H1 (cell line): ENCODE data around the gene ZNF48. TPM values are rescaled to one million over a fixed set of nuclear protein-coding genes. Genes with fewer than 3 reads are reported as not detected.
A peak's percentile ranks its signal among the peaks of the same experiment; 100 is the strongest.

Experiments used
- CTCF ChIA-PET: fragments of 300-600 bp; sonication (Branson Sonifier 250); formaldehyde crosslinking; loops from one replicate; lab custom pipeline; 2021; ENCODE audit not compliant: partially characterized antibody; lab: Charles Lee
- POLR2A ChIA-PET: fragments of 300-600 bp; sonication (Branson Sonifier 250); formaldehyde crosslinking; loops from one replicate; lab custom pipeline; 2021; ENCODE audit warnings: inconsistent platforms; ENCODE audit not compliant: partially characterized antibody; lab: Charles Lee
- DNase-seq, 2 experiments: peaks; one replicate each; pipeline versions ENCODE4 v3.0.0 to v3.0.0-alpha.2; 2010 to 2022; ENCODE audit warnings: low spot score in 2 of 2, low read depth in 1 of 2, mixed read lengths in 1 of 2
- FAIRE-seq: peaks from 2 replicates; lab custom pipeline; 2011; peaks lifted over from hg19 to GRCh38; lab: Jason Lieb, UNC
- H2AFZ ChIP-seq: 2 replicates; pipeline ENCODE4 v1.8.1; 2012; ENCODE audit warnings: low read length, inconsistent platforms
- H2AK5ac ChIP-seq: 2 replicates; pipeline ENCODE4 v1.6.1; 2013; ENCODE audit warnings: low read depth, low read length
- H2BK120ac ChIP-seq: replicated peaks from 2 replicates; pipeline ENCODE3; 2013; ENCODE audit warnings: low read depth, low read length, inconsistent platforms
- H2BK12ac ChIP-seq: 2 replicates; pipeline ENCODE4 v1.6.1; 2013; ENCODE audit warnings: low read depth, low read length
- H2BK15ac ChIP-seq: 2 replicates; pipeline ENCODE4 v1.6.1; 2013; ENCODE audit warnings: low read length
- H2BK20ac ChIP-seq: 2 replicates; pipeline ENCODE4 v1.6.1; 2013; ENCODE audit warnings: low read length
- H2BK5ac ChIP-seq: 2 replicates; pipeline ENCODE4 v1.6.1; 2013; ENCODE audit warnings: low read depth, low read length
- H3K14ac ChIP-seq: 2 replicates; pipeline ENCODE4 v1.6.1; 2013; ENCODE audit warnings: inconsistent platforms; ENCODE audit not compliant: insufficient read length
- H3K18ac ChIP-seq: 2 replicates; pipeline ENCODE4 v1.6.1; 2013; ENCODE audit warnings: low read length; ENCODE audit errors: extremely low read depth
- H3K23ac ChIP-seq: 2 replicates; pipeline ENCODE4 v1.6.1; 2013; ENCODE audit warnings: inconsistent platforms; ENCODE audit not compliant: insufficient read length
- H3K23me2 ChIP-seq: 2 replicates; pipeline ENCODE4 v1.6.1; 2013; ENCODE audit warnings: low read depth, low read length
- H3K27ac ChIP-seq: 2 replicates; pipeline ENCODE4 v1.6.1; 2011; ENCODE audit warnings: low read depth, low read length, inconsistent platforms
- H3K27me3 ChIP-seq, 4 experiments: replicated peaks in 1 of 4; 1 replicate in 1 of 4; 2 replicates in 3 of 4; pipeline versions ENCODE4 v1.6.1 to v1.8.1; 2011 to 2013; ENCODE audit warnings: low read length in 3 of 4, mild to moderate bottlenecking in 3 of 4, inconsistent platforms in 2 of 4, mixed read lengths in 2 of 4, moderate library complexity in 1 of 4; ENCODE audit not compliant: control insufficient read depth in 3 of 4, insufficient read depth in 3 of 4; ENCODE audit errors: extremely low read depth in 1 of 4
- H3K36me3 ChIP-seq, 4 experiments: 2 replicates each; pipeline versions ENCODE4 v1.6.1 to v1.8.1; 2011 to 2013; ENCODE audit warnings: mild to moderate bottlenecking in 4 of 4, low read length in 3 of 4, moderate library complexity in 2 of 4, control low read depth in 1 of 4, inconsistent platforms in 1 of 4; ENCODE audit not compliant: insufficient read depth in 4 of 4, control insufficient read depth in 2 of 4
- H3K4ac ChIP-seq: replicated peaks from 2 replicates; pipeline ENCODE3; 2013; ENCODE audit warnings: low read length, low read depth, mixed read lengths, inconsistent platforms; ENCODE audit not compliant: insufficient read length
- H3K4me1 ChIP-seq, 4 experiments: replicated peaks in 1 of 4; 1 replicate in 1 of 4; 2 replicates in 3 of 4; pipeline versions ENCODE4 v1.6.1 to v1.8.1; 2011 to 2013; ENCODE audit warnings: low read length in 3 of 4, inconsistent platforms in 2 of 4, mixed read lengths in 1 of 4; ENCODE audit not compliant: insufficient read depth in 4 of 4, control insufficient read depth in 3 of 4
- H3K4me2 ChIP-seq, 2 experiments: 2 replicates each; pipeline versions ENCODE4 v1.6.1 to v1.8.1; 2011 to 2013; ENCODE audit warnings: low read depth in 2 of 2, low read length in 2 of 2, control low read depth in 1 of 2, inconsistent platforms in 1 of 2, mild to moderate bottlenecking in 1 of 2; ENCODE audit not compliant: insufficient read depth in 1 of 2
- H3K4me3 ChIP-seq, 4 experiments: fragments of 200-600, 300-600 bp in 1 of 4; sonication (generic), shearing (Covaris generic), sonication (Bioruptor Twin) in 1 of 4; 2 replicates each; pipeline versions ENCODE4 v1.5.1 to v1.8.1; 2011 to 2016; ENCODE audit warnings: low read length in 4 of 4, low read depth in 3 of 4, control low read depth in 2 of 4, inconsistent platforms in 2 of 4, mild to moderate bottlenecking in 2 of 4, mixed read lengths in 1 of 4, moderate library complexity in 1 of 4; ENCODE audit not compliant: insufficient read depth in 2 of 4; ENCODE audit errors: extremely low read depth in 1 of 4
- H3K56ac ChIP-seq: replicated peaks from 2 replicates; pipeline ENCODE3; 2013; ENCODE audit warnings: low read depth, mild to moderate bottlenecking, mixed read lengths, low read length, inconsistent platforms; ENCODE audit not compliant: insufficient read length
- H3K79me1 ChIP-seq: 2 replicates; pipeline ENCODE4 v1.6.1; 2013; ENCODE audit warnings: low read depth, low read length, control low read depth
- H3K79me2 ChIP-seq, 2 experiments: 2 replicates each; pipeline versions ENCODE4 v1.6.1 to v1.8.1; 2012 to 2013; ENCODE audit warnings: low read length in 2 of 2, mild to moderate bottlenecking in 2 of 2, inconsistent platforms in 1 of 2; ENCODE audit not compliant: insufficient read depth in 2 of 2, control insufficient read depth in 1 of 2
- H3K9ac ChIP-seq, 4 experiments: replicated peaks in 1 of 4; 1 replicate in 1 of 4; 2 replicates in 3 of 4; pipeline versions ENCODE4 v1.6.1 to v1.8.1; 2011 to 2013; ENCODE audit warnings: low read depth in 3 of 4, low read length in 3 of 4, control low read depth in 2 of 4, mild to moderate bottlenecking in 2 of 4, moderate library complexity in 2 of 4, inconsistent platforms in 1 of 4; ENCODE audit errors: extremely low read depth in 1 of 4
- H3K9me3 ChIP-seq, 2 experiments: 2 replicates each; pipeline versions ENCODE4 v1.6.1 to v1.8.1; 2012 to 2013; ENCODE audit warnings: mild to moderate bottlenecking in 2 of 2, moderate library complexity in 2 of 2, control low read depth in 1 of 2, inconsistent platforms in 1 of 2, low read depth in 1 of 2, low read length in 1 of 2, mixed read lengths in 1 of 2; ENCODE audit not compliant: insufficient read depth in 2 of 2
- H4K20me1 ChIP-seq, 2 experiments: replicated peaks in 1 of 2; 2 replicates each; pipeline versions ENCODE3 to v1.8.1; 2011 to 2013; ENCODE audit warnings: inconsistent platforms in 2 of 2, low read length in 2 of 2, mild to moderate bottlenecking in 1 of 2; ENCODE audit not compliant: insufficient read depth in 2 of 2, control insufficient read depth in 1 of 2
- H4K5ac ChIP-seq: 2 replicates; pipeline ENCODE4 v1.6.1; 2013; ENCODE audit warnings: low read length, low read depth, mixed read lengths, inconsistent platforms; ENCODE audit not compliant: insufficient read length
- H4K8ac ChIP-seq: 2 replicates; pipeline ENCODE4 v1.8.0; 2013; ENCODE audit warnings: mild to moderate bottlenecking, moderate library complexity, low read length, inconsistent platforms; ENCODE audit not compliant: insufficient read depth; ENCODE audit errors: extremely low read depth
- H4K91ac ChIP-seq: replicated peaks from 2 replicates; pipeline ENCODE3; 2013; ENCODE audit warnings: low read length, mixed read lengths, inconsistent platforms; ENCODE audit not compliant: insufficient read length
- CREB1 ChIP-seq: IDR thresholded peaks from 2 replicates; pipeline ENCODE4 v1.6.1; 2012; ENCODE audit warnings: inconsistent platforms
- JUN ChIP-seq: IDR thresholded peaks from 2 replicates; pipeline ENCODE4 v1.6.1; 2011; ENCODE audit warnings: low read depth, mild to moderate bottlenecking, improper control_type of control experiment, low read length
- JUND ChIP-seq: IDR thresholded peaks from 2 replicates; pipeline ENCODE4 v1.6.1; 2011; ENCODE audit warnings: mild to moderate bottlenecking, improper control_type of control experiment, low read length
- SAP30 ChIP-seq: fragments of 300-600 bp; sonication (generic); IDR thresholded peaks from 2 replicates; pipeline ENCODE4 v1.7.1; 2012; ENCODE audit warnings: low read length, moderate library complexity, mild to moderate bottlenecking, inconsistent platforms; ENCODE audit not compliant: insufficient read depth, insufficient replicate concordance
- YY1 ChIP-seq: IDR thresholded peaks from 2 replicates; pipeline ENCODE4 v1.6.1; 2011; ENCODE audit warnings: low read depth, mild to moderate bottlenecking, low read length
- WGBS, 2 experiments: shearing (Covaris generic) in 1 of 2; methylation state at CpG; one replicate each; pipeline versions ENCODE4 v1.1.6 to v1.1.7; 2013 to 2015; ENCODE audit warnings: low lambda C conversion rate in 2 of 2, mixed read lengths in 2 of 2, inconsistent platforms in 1 of 2, low coverage in 1 of 2, missing lambda C conversion rate in 1 of 2; ENCODE audit not compliant: insufficient replicate concordance in 2 of 2, insufficient coverage in 1 of 2, insufficient read length in 1 of 2; ENCODE audit errors: extremely low coverage in 1 of 2, missing lambda C conversion rate in 1 of 2; 5-methylcytosine and 5-hydroxymethylcytosine counted together
- polyA plus RNA-seq, 7 experiments: library from polyadenylated mRNA; depleted of rRNA in 3 of 7; stranded (reverse) in 5 of 7; unstranded in 2 of 7; fragments of >200 nt in 5 of 7; fragments of 200-250 nt in 2 of 7; gene quantifications; 1 replicate in 5 of 7; 2 replicates in 1 of 7; 4 replicates in 1 of 7; pipeline versions ENCODE4 v1.2.1 to v1.2.3, GENCODE V29; 2011 to 2013; ENCODE audit warnings: missing spikeins in 2 of 7, mixed read lengths in 2 of 7
- total RNA-seq: library from RNA; stranded (reverse); fragmentation: NEBNext Ultra II Directional; extraction: Animal tissue kit (Norgen Biotek cat#: 25700); gene quantifications from 2 replicates; pipeline ENCODE4 v1.2.1, GENCODE V29; 2021

The ZNF48 gene
- total and polyA plus RNA-seq, 2 of the 8 experiments (the other 6 are each of a cell fraction or from before 2014, with no cell fraction given): 30.4 to 41.2 TPM

- Histone ChIP-seq H3K18ac (peak overlapping the region; percentile 78; the same call in 1 of the 2 replicates), H4K8ac (peak overlapping the region; percentile 17), H3K9me3 (no peaks in the 10 kb centered on the region), H3K9ac (peak overlapping the region in 1 of 4 experiments; percentile 59; a peak in 1 of 7 replicates), H2BK15ac (no peak overlapping the region), H3K27ac (no peak overlapping the region), H4K91ac (peak overlapping the region; percentile 22), H3K4me2 (peak overlapping the region; percentile 80 to 89), H3K27me3 (peaks cover 0 to 4% (median 1%) of the 10 kb centered on the region in 4 experiments; a peak in 1 of 7 replicates), H3K36me3 (peaks cover 0 to 13% (median 0%) of the 10 kb centered on the region in 4 experiments; a peak in 1 of 8 replicates), H4K20me1 (peaks cover 0 to 3% of the 10 kb centered on the region in 2 experiments), H3K4me1 (peaks cover 0 to 9% (median 6%) of the 10 kb centered on the region in 4 experiments; a peak in 5 of 7 replicates), H3K23me2 (peaks cover 6% of the 10 kb centered on the region), H3K23ac (no peak overlapping the region), H3K56ac (no peak overlapping the region), H4K5ac (no peak overlapping the region), H3K4me3 (peak overlapping the region; percentile 71 to 86 (median 78); a peak in 7 of 8 replicates), H2BK5ac (peak overlapping the region; percentile 50; the same call in 1 of the 2 replicates), H2AFZ (no peak overlapping the region), H2BK20ac (no peak overlapping the region), H3K4ac (no peak overlapping the region), H2BK12ac (peak overlapping the region; percentile 45), H3K14ac (no peak overlapping the region), H3K79me1 (peaks cover 9% of the 10 kb centered on the region), H3K79me2 (peaks cover 0 to 12% of the 10 kb centered on the region in 2 experiments; a peak in 1 of 4 replicates), H2BK120ac (no peak overlapping the region), H2AK5ac (peak overlapping the region; percentile 84; the same call in 1 of the 2 replicates)
- no peak for FAIRE-seq
- DNase-seq: no peak
- ChIA-PET CTCF (interaction anchor here (0.5 to 1.4 kb wide), 8 partner anchors 11 to 198 kb away, joined by 3 to 4 read pairs (median 3); partner anchors contain the start of genes DCTPP1 and ZNF771), POLR2A (interaction anchor here (0.8 to 1.6 kb wide), 7 partner anchors 10 to 47 kb away, joined by 3 to 5 read pairs (median 3); partner anchors contain the start of gene DCTPP1)
- WGBS, 2 experiments: 93% methylated on average over 29 of the region's 29 CpGs; no CpG with 5 or more reads in 1 of the 2 experiments
- TF ChIP-seq JUN (no peak), YY1 (peak; percentile 74), CREB1 (no peak), SAP30 (no peak), JUND (no peak)
Measured at GRCh38 chr16:30444231-30445148, 49.3 kb downstream of the ZNF48 start.
